GM12872 (cell line): Measurements from ENCODE around the gene TMEM272.

ENCODE experiments used
- CTCF ChIP-seq: IDR thresholded peaks from 3 replicates; pipeline ENCODE4 v1.5.1; 2011; ENCODE audit warnings: low read depth, mild to moderate bottlenecking, low read length, moderate library complexity; ENCODE audit not compliant: insufficient read depth

The TMEM272 gene

GRCh38 chr13:51867062-51867461, 22.1 kb upstream of the TMEM272 start:
- no peak for TF ChIP-seq CTCF

- 0 out of 3 replicates have a peak, but pooled peaks have one; percentile 4 for TF ChIP-seq CTCF
Observed at GRCh38 chr13:51865838-51866237, 20.9 kb upstream of the TMEM272 start.

GRCh38 chr13:51862957-51863356, 18.0 kb upstream of the TMEM272 start:
- TF ChIP-seq CTCF = no peak

GRCh38 chr13:51861723-51862300, 16.8 kb upstream of the TMEM272 start, which contains the start of gene CCDC70:
Gene CCDC70 (plus strand): TSS chr13:51861969. CDS start chr13:51865412, 3,443 bp downstream.
- TF ChIP-seq CTCF = no peak

GRCh38 chr13:51858433-51859247, 13.7 kb upstream of the TMEM272 start:
- TF ChIP-seq CTCF = no peak

- TF ChIP-seq CTCF = no peak
Observed at GRCh38 chr13:51856998-51857397, 12.0 kb upstream of the TMEM272 start.

GRCh38 chr13:51856027-51856736, 11.2 kb upstream of the TMEM272 start:
- TF ChIP-seq CTCF = no peak
